Adrenal gland (tissue), 12 donors: ENCODE results near the gene CACNA1C. TPM values are rescaled to one million over a fixed set of nuclear protein-coding genes. Genes with fewer than 3 reads are reported as not detected.

ENCODE experiments used
- DNase-seq, 7 donors: peaks; one replicate each; pipeline ENCODE4 v3.0.0-alpha.2; 2019 to 2020
- H3K27ac ChIP-seq, 5 donors: fragments of 200-600 bp; sonication (generic) in 4 of 5; 1 replicate in 3 of 5; 2 replicates in 2 of 5; pipeline versions ENCODE4 v1.5.1 to v1.8.0; 2016 to 2020; ENCODE audit warnings: mild to moderate bottlenecking in 1 of 5
- H3K27me3 ChIP-seq: fragments of 200-600 bp; 2 replicates; pipeline ENCODE4 v1.8.0; 2021
- H3K36me3 ChIP-seq, 2 donors: fragments of 200-600 bp; replicated peaks in 1 of 2; 1 replicate in 1 of 2; 2 replicates in 1 of 2; pipeline versions ENCODE4 v1.5.1 to v1.8.0; 2018 to 2022
- H3K4me1 ChIP-seq, 2 donors: fragments of 200-600 bp; replicated peaks in 1 of 2; 1 replicate in 1 of 2; 2 replicates in 1 of 2; pipeline versions ENCODE4 v1.5.1 to v1.8.0; 2018 to 2021
- H3K4me3 ChIP-seq, 4 donors: fragments of 200-600 bp; sonication (generic) in 3 of 4; one replicate each; pipeline ENCODE4 v1.5.1; 2016 to 2018
- H3K9me3 ChIP-seq, 3 donors: fragments of 200-600 bp; sonication (generic) in 1 of 3; replicated peaks in 1 of 3; 1 replicate in 2 of 3; 2 replicates in 1 of 3; pipeline versions ENCODE4 v1.5.1 to v1.8.0; 2016 to 2021
- CTCF ChIP-seq, 6 experiments: fragments of 450-650 bp in 4 of 6; fragments of 200-600 bp in 2 of 6; sonication (generic) in 1 of 6; IDR thresholded peaks; 1 replicate in 5 of 6; 2 replicates in 1 of 6; pipeline versions ENCODE4 v1.5.1 to v1.8.0; 2016 to 2021; ENCODE audit warnings: antibody characterized with exemption in 6 of 6, mild to moderate bottlenecking in 2 of 6, moderate library complexity in 1 of 6
- POLR2A ChIP-seq, 2 donors: fragments of 450-650 bp; IDR thresholded peaks; one replicate each; pipeline ENCODE4 v1.6.1; 2017; ENCODE audit warnings: antibody characterized with exemption in 2 of 2, mild to moderate bottlenecking in 2 of 2, moderate library complexity in 1 of 2
- WGBS, 4 donors: extraction: QIAGEN DNeasy Blood & Tissue Kit in 2 of 4; methylation state at CpG; one replicate each; pipeline versions ENCODE4 v1.1.5 to v1.1.7; 2013 to 2017; 5-methylcytosine and 5-hydroxymethylcytosine counted together
- intact Hi-C, 2 donors: fragments of 100-400 bp; cut with DNase I; formaldehyde crosslinking; loops; one replicate each; pipeline versions ENCODE4 v1.14.1 to v1.15.0; 2022 to 2023
- polyA plus RNA-seq, 3 donors: library from polyadenylated mRNA; stranded (reverse); fragments of 200-250 nt in 2 of 3; fragments of 350-450 nt in 1 of 3; fragmentation: Illumina TruSeq in 1 of 3; extraction: RNeasy Lipid Tissue Mini Kit (QIAGEN cat#74804) in 1 of 3; gene quantifications; one replicate each; pipeline ENCODE4 v1.2.3, GENCODE V29; 2013 to 2014
- total RNA-seq, 9 donors: library from RNA; depleted of rRNA in 4 of 9; stranded (reverse); fragments of >200 nt in 4 of 9; fragments of 120-200 nt in 1 of 9; fragmentation: NEBNext Ultra II Directional in 1 of 9; extraction: Animal tissue kit (Norgen Biotek cat#: 25700) in 1 of 9; gene quantifications; one replicate each; pipeline versions ENCODE4 v1.1.0 to v1.2.4, GENCODE V29; 2013 to 2023
- donor health status: healthy with polysubstance abuse.
- donor health status: Bipolar disorder and iron deficiency.
- donor health status: DM: yes; HTN: yes; CAD: no.
- donor health status: DM: no; HTN: no; CAD: no.
- donor health status: DM: no; HTN: no; CAD: no.
- donor health status: DM: yes; HTN: yes; CAD: no.

CACNA1C gene
- total and polyA plus RNA-seq, 12 donors, result 1.4 to 5.8 (median 3.5) TPM

GRCh38 chr12:2359725-2360629 is 307.2 kb downstream of the CACNA1C start:
- Histone ChIP-seq H3K4me1 (peaks cover 0 to 6% of the 10 kb centered on the region in 2 donors), H3K27me3 (no peaks in the 10 kb centered on the region), H3K27ac (no peak overlapping the region), H3K4me3 (no peak overlapping the region), H3K9me3 (no peaks in the 10 kb centered on the region), H3K36me3 (no peaks in the 10 kb centered on the region)
- WGBS, 4 donors, result 78 to 85% (median 79%) methylated on average over 9 to 15 of the region's 15 CpGs
- intact Hi-C loops, result no loop called here
- TF ChIP-seq CTCF (IDR thresholded peaks at IDR 0.05) (no peak), POLR2A (IDR thresholded peaks at IDR 0.05) (no peak)
- DNase-seq, result no peak

- 85 to 90% (median 88%) methylated on average over 11 of the region's 11 CpGs for WGBS, 4 donors
- intact Hi-C loops, result no loop called here
- Histone ChIP-seq H3K27me3 (no peaks in the 10 kb centered on the region), H3K36me3 (no peaks in the 10 kb centered on the region), H3K9me3 (no peaks in the 10 kb centered on the region), H3K27ac (no peak overlapping the region), H3K4me3 (no peak overlapping the region), H3K4me1 (peaks cover 0 to 6% of the 10 kb centered on the region in 2 donors)
- TF ChIP-seq POLR2A (IDR thresholded peaks at IDR 0.05), result no peak
- peak in 1 of 6 experiments; percentile 15 for TF ChIP-seq CTCF (IDR thresholded peaks at IDR 0.05)
- no peak for DNase-seq
Observed at GRCh38 chr12:2360630-2361170, 307.9 kb downstream of the CACNA1C start.

- Histone ChIP-seq H3K4me1 (no peaks in the 10 kb centered on the region), H3K27me3 (no peaks in the 10 kb centered on the region), H3K4me3 (no peak overlapping the region), H3K36me3 (no peaks in the 10 kb centered on the region), H3K9me3 (no peaks in the 10 kb centered on the region), H3K27ac (no peak overlapping the region)
- TF ChIP-seq CTCF (IDR thresholded peaks at IDR 0.05), result no peak
- TF ChIP-seq POLR2A (IDR thresholded peaks at IDR 0.05), result no peak
- no peak for DNase-seq
- WGBS, 4 donors, result 85 to 90% (median 87%) methylated on average over 11 of the region's 11 CpGs
- intact Hi-C loops, result no loop called here
Observed at GRCh38 chr12:2363836-2364609, 311.2 kb downstream of the CACNA1C start.

- Histone ChIP-seq H3K4me1 (no peaks in the 10 kb centered on the region), H3K27ac (no peak overlapping the region), H3K4me3 (no peak overlapping the region), H3K27me3 (no peaks in the 10 kb centered on the region), H3K9me3 (no peaks in the 10 kb centered on the region), H3K36me3 (no peaks in the 10 kb centered on the region)
- TF ChIP-seq POLR2A (IDR thresholded peaks at IDR 0.05) (no peak), CTCF (IDR thresholded peaks at IDR 0.05) (no peak)
- WGBS, 4 donors, result 79 to 92% (median 80%) methylated on average over 9 of the region's 9 CpGs
- no peak for DNase-seq
- intact Hi-C loops, result no loop called here
Observed at GRCh38 chr12:2364631-2365051, 311.9 kb downstream of the CACNA1C start.
